GM23338 (cell line): ENCODE results near the gene FNDC3B.

Experiments
- CREB1 ChIP-seq: fragments of 250-450 bp; sonication (Bioruptor Pico); IDR thresholded peaks from 2 replicates; pipeline ENCODE4 v1.5.0; 2020; ENCODE audit warnings: low read depth, mild to moderate bottlenecking, moderate library complexity
- CTCF ChIP-seq, 2 experiments: fragments of 200-600 bp in 1 of 2; sonication (generic) in 1 of 2; conservative IDR thresholded peaks; 2 replicates each; pipeline versions ENCODE4 v1.5.1 to v1.6.1; 2016 to 2017; ENCODE audit warnings: antibody characterized with exemption in 2 of 2, low read depth in 2 of 2, mild to moderate bottlenecking in 2 of 2, moderate library complexity in 1 of 2
- ETS1 ChIP-seq: IDR thresholded peaks from 2 replicates; pipeline ENCODE4 v1.6.1; 2016; ENCODE audit warnings: antibody characterized with exemption
- EZH2 ChIP-seq: fragments of 200-600 bp; sonication (generic); IDR thresholded peaks from one replicate; pipeline ENCODE4 v1.8.0; 2017; ENCODE audit warnings: antibody characterized with exemption, mild to moderate bottlenecking, low read depth; ENCODE audit not compliant: unreplicated experiment
- EZH2phosphoT487 ChIP-seq: fragments of 200-600 bp; sonication (generic); IDR thresholded peaks from one replicate; pipeline ENCODE4 v1.8.1; 2018; ENCODE audit warnings: antibody characterized with exemption; ENCODE audit not compliant: unreplicated experiment
- JUNB ChIP-seq: IDR thresholded peaks from one replicate; pipeline ENCODE4 v1.6.1; 2016; ENCODE audit warnings: antibody characterized with exemption; ENCODE audit not compliant: unreplicated experiment
- NANOG ChIP-seq: IDR thresholded peaks from 2 replicates; pipeline ENCODE4 v1.6.1; 2016; ENCODE audit warnings: antibody characterized with exemption, borderline replicate concordance
- POLR2AphosphoS5 ChIP-seq: IDR thresholded peaks from 2 replicates; pipeline ENCODE4 v1.6.1; 2016; ENCODE audit warnings: antibody characterized with exemption, low read depth
- REST ChIP-seq: IDR thresholded peaks from one replicate; pipeline ENCODE4 v1.6.1; 2018; ENCODE audit warnings: antibody characterized with exemption; ENCODE audit not compliant: unreplicated experiment
- ZNF114 ChIP-seq: fragments of 250-450 bp; sonication (Bioruptor Pico); IDR thresholded peaks from 2 replicates; pipeline ENCODE4 v1.5.0; 2020; ENCODE audit warnings: mild to moderate bottlenecking, moderate library complexity
- ZNF331 ChIP-seq: fragments of 250-450 bp; sonication (Bioruptor Pico); IDR thresholded peaks from 2 replicates; pipeline ENCODE4 v1.5.0; 2020; ENCODE audit warnings: low read depth, mild to moderate bottlenecking, moderate library complexity

GRCh38 chr3:172442606-172443005 is 403.2 kb downstream of the FNDC3B start:
- TF ChIP-seq CTCF (conservative IDR thresholded peaks at IDR 0.05; ENCODE audit: low read depth in 2 of 2) (no peak), CREB1 (CRISPR knock-in tag) (no peak), JUNB (no peak), EZH2 (no peak), EZH2phosphoT487 (no peak), ZNF114 (no peak), POLR2AphosphoS5 (no peak), REST (no peak), ETS1 (no peak), ZNF331 (no peak), NANOG (no peak)
